CD4-positive, CD25-positive, alpha-beta regulatory T cell (primary cell): ENCODE results near the gene CDKN3. TPM values are rescaled to one million over a fixed set of nuclear protein-coding genes. Genes with fewer than 3 reads are reported as not detected.

Experiments
- ATAC-seq, 2 donors: fragments of 150-1000 bp; cut with Tn5 transposase; one replicate each; pipeline ENCODE4 v1.10.0; 2021; ENCODE audit warnings: low read depth in 2 of 2, moderate number of reproducible peaks in 2 of 2, moderate library complexity in 1 of 2
- DNase-seq, 3 donors: peaks; one replicate each; pipeline versions ENCODE4 v3.0.0 to v3.0.0-alpha.2; 2012 to 2022; ENCODE audit warnings: mixed read lengths in 1 of 3
- H3K27ac ChIP-seq: one replicate; pipeline ENCODE4 v1.7.0; 2013; ENCODE audit warnings: mild to moderate bottlenecking, low read length; ENCODE audit not compliant: insufficient read depth, poor library complexity, severe bottlenecking
- H3K27me3 ChIP-seq: one replicate; pipeline ENCODE4 v1.7.0; 2013; ENCODE audit warnings: low read length; ENCODE audit not compliant: control insufficient read depth, insufficient read depth
- H3K36me3 ChIP-seq: one replicate; pipeline ENCODE4 v1.7.0; 2013; ENCODE audit warnings: mild to moderate bottlenecking, low read length, moderate library complexity; ENCODE audit not compliant: control insufficient read depth, insufficient read depth
- H3K4me1 ChIP-seq: 2 replicates; pipeline ENCODE4 v1.7.0; 2013; ENCODE audit warnings: mild to moderate bottlenecking, low read length; ENCODE audit not compliant: insufficient read depth, control insufficient read depth, poor library complexity, severe bottlenecking
- H3K4me3 ChIP-seq: one replicate; pipeline ENCODE4 v1.7.0; 2013; ENCODE audit warnings: low read depth, mild to moderate bottlenecking, low read length, moderate library complexity
- H3K9me3 ChIP-seq, 2 experiments: 1 replicate in 1 of 2; 2 replicates in 1 of 2; pipeline ENCODE4 v1.7.0; 2013; ENCODE audit warnings: low read length in 2 of 2, mild to moderate bottlenecking in 1 of 2, moderate library complexity in 1 of 2; ENCODE audit not compliant: control insufficient read depth in 2 of 2
- H3K27ac Mint-ChIP-seq, 3 donors: one replicate each; pipeline ENCODE4 v1.8.0; 2020 to 2022; ENCODE audit warnings: mild to moderate bottlenecking in 3 of 3, mixed read lengths in 3 of 3, moderate library complexity in 2 of 3
- H3K27me3 Mint-ChIP-seq: one replicate; pipeline ENCODE4 v1.8.0; 2022; ENCODE audit warnings: mild to moderate bottlenecking, mixed read lengths
- H3K36me3 Mint-ChIP-seq: one replicate; pipeline ENCODE4 v1.8.0; 2020; ENCODE audit warnings: mixed read lengths
- H3K4me1 Mint-ChIP-seq, 4 donors: one replicate each; pipeline ENCODE4 v1.8.0; 2020 to 2022; ENCODE audit warnings: mixed read lengths in 4 of 4, mild to moderate bottlenecking in 1 of 4
- H3K4me3 Mint-ChIP-seq, 4 donors: one replicate each; pipeline ENCODE4 v1.8.0; 2020 to 2022; ENCODE audit warnings: mild to moderate bottlenecking in 4 of 4, mixed read lengths in 4 of 4, moderate library complexity in 3 of 4
- H3K9me3 Mint-ChIP-seq, 7 donors: one replicate each; pipeline ENCODE4 v1.8.0; 2020 to 2022; ENCODE audit warnings: mixed read lengths in 7 of 7, mild to moderate bottlenecking in 3 of 7, moderate library complexity in 2 of 7
- polyA plus RNA-seq, 4 donors: library from polyadenylated mRNA; unstranded; fragments of 300-500 nt; fragmentation: Illumina TruSeq; gene quantifications; one replicate each; pipeline ENCODE4 v1.2.3, GENCODE V29; 2021
- total RNA-seq: library from RNA; stranded (reverse); gene quantifications from one replicate; pipeline ENCODE4 v1.2.3, GENCODE V29; 2022

Gene CDKN3
- total and polyA plus RNA-seq, 5 donors from 2014 or later: 9.3 to 20.7 (median 14.2) TPM

- Mint-ChIP-seq H3K4me1 (no peaks in the 10 kb centered on the region), H3K27me3 (peaks cover 38% of the 10 kb centered on the region), H3K27ac (peak overlapping the region in 1 of 3 donors; percentile 52), H3K36me3 (no peaks in the 10 kb centered on the region), H3K9me3 (peaks cover 0 to 6% (median 0%) of the 10 kb centered on the region in 7 donors), H3K4me3 (no peak overlapping the region)
- no peak overlapping the region for H3K4me3 ChIP-seq
- DNase-seq: no peak
- no peak overlapping the region for H3K27ac ChIP-seq
- no peak for ATAC-seq
- no peaks in the 10 kb centered on the region for H3K36me3 ChIP-seq
- peaks cover 2 to 5% of the 10 kb centered on the region in 2 experiments for H3K9me3 ChIP-seq
- H3K27me3 ChIP-seq: peaks cover 19% of the 10 kb centered on the region
- H3K4me1 ChIP-seq: no peaks in the 10 kb centered on the region
Observed at GRCh38 chr14:54353694-54354093, 43.1 kb upstream of the CDKN3 start.

- no peaks in the 10 kb centered on the region for H3K36me3 ChIP-seq
- no peak overlapping the region for H3K4me3 ChIP-seq
- H3K27me3 Mint-ChIP-seq: peaks cover 39% of the 10 kb centered on the region
- H3K4me1 ChIP-seq: no peaks in the 10 kb centered on the region
- H3K36me3 Mint-ChIP-seq: no peaks in the 10 kb centered on the region
- no peaks in the 10 kb centered on the region for H3K4me1 Mint-ChIP-seq
- H3K9me3 Mint-ChIP-seq: peaks cover 0 to 6% (median 0%) of the 10 kb centered on the region in 7 donors
- ATAC-seq: no peak
- no peak overlapping the region for H3K4me3 Mint-ChIP-seq
- no peak for DNase-seq
- no peak overlapping the region for H3K27ac Mint-ChIP-seq
- peaks cover 22% of the 10 kb centered on the region for H3K27me3 ChIP-seq
- peaks cover 2 to 5% of the 10 kb centered on the region in 2 experiments for H3K9me3 ChIP-seq
- H3K27ac ChIP-seq: no peak overlapping the region
Observed at GRCh38 chr14:54354096-54354495, 42.7 kb upstream of the CDKN3 start.

GRCh38 chr14:54354968-54355641, 41.7 kb upstream of the CDKN3 start:
- no peaks in the 10 kb centered on the region for H3K4me1 Mint-ChIP-seq
- Histone ChIP-seq H3K9me3 (peaks cover 2 to 5% of the 10 kb centered on the region in 2 experiments), H3K27ac (no peak overlapping the region), H3K4me1 (no peaks in the 10 kb centered on the region), H3K27me3 (peaks cover 27% of the 10 kb centered on the region), H3K36me3 (no peaks in the 10 kb centered on the region), H3K4me3 (no peak overlapping the region)
- DNase-seq (no peak), ATAC-seq (no peak)
- peaks cover 44% of the 10 kb centered on the region for H3K27me3 Mint-ChIP-seq
- H3K36me3 Mint-ChIP-seq: no peaks in the 10 kb centered on the region
- H3K9me3 Mint-ChIP-seq: peaks cover 0 to 6% (median 0%) of the 10 kb centered on the region in 7 donors
- no peak overlapping the region for H3K4me3 Mint-ChIP-seq
- H3K27ac Mint-ChIP-seq: no peak overlapping the region

GRCh38 chr14:54355698-54356097, 41.1 kb upstream of the CDKN3 start:
- Histone ChIP-seq H3K36me3 (no peaks in the 10 kb centered on the region), H3K4me3 (no peak overlapping the region), H3K9me3 (peaks cover 2 to 5% of the 10 kb centered on the region in 2 experiments), H3K27me3 (peaks cover 28% of the 10 kb centered on the region), H3K4me1 (no peaks in the 10 kb centered on the region), H3K27ac (no peak overlapping the region)
- Mint-ChIP-seq H3K9me3 (peaks cover 0 to 6% (median 0%) of the 10 kb centered on the region in 7 donors), H3K27ac (no peak overlapping the region), H3K36me3 (no peaks in the 10 kb centered on the region), H3K27me3 (peaks cover 43% of the 10 kb centered on the region), H3K4me3 (no peak overlapping the region), H3K4me1 (no peaks in the 10 kb centered on the region)
- no peak for DNase-seq
- ATAC-seq: no peak

- Histone ChIP-seq H3K27ac (no peak overlapping the region), H3K4me1 (no peaks in the 10 kb centered on the region), H3K9me3 (peaks cover 2 to 5% of the 10 kb centered on the region in 2 experiments), H3K4me3 (no peak overlapping the region), H3K27me3 (peaks cover 31% of the 10 kb centered on the region), H3K36me3 (no peaks in the 10 kb centered on the region)
- Mint-ChIP-seq H3K27me3 (peaks cover 45% of the 10 kb centered on the region), H3K4me3 (no peak overlapping the region), H3K27ac (no peak overlapping the region), H3K4me1 (no peaks in the 10 kb centered on the region), H3K36me3 (no peaks in the 10 kb centered on the region), H3K9me3 (peaks cover 0 to 6% (median 0%) of the 10 kb centered on the region in 7 donors)
- no peak for ATAC-seq
- DNase-seq: no peak
Observed at GRCh38 chr14:54356172-54356571, 40.6 kb upstream of the CDKN3 start.

GRCh38 chr14:54360667-54361066, 36.1 kb upstream of the CDKN3 start:
- no peak for DNase-seq
- Mint-ChIP-seq H3K4me3 (no peak overlapping the region), H3K4me1 (no peaks in the 10 kb centered on the region), H3K36me3 (no peaks in the 10 kb centered on the region), H3K9me3 (peaks cover 0 to 5% (median 0%) of the 10 kb centered on the region in 7 donors), H3K27me3 (peaks cover 51% of the 10 kb centered on the region), H3K27ac (no peak overlapping the region)
- H3K9me3 ChIP-seq: no peaks in the 10 kb centered on the region
- ATAC-seq: no peak
- H3K27me3 ChIP-seq: peaks cover 23% of the 10 kb centered on the region
- no peaks in the 10 kb centered on the region for H3K36me3 ChIP-seq
- no peak overlapping the region for H3K4me3 ChIP-seq
- no peaks in the 10 kb centered on the region for H3K4me1 ChIP-seq
- no peak overlapping the region for H3K27ac ChIP-seq

GRCh38 chr14:54362089-54362504, 34.7 kb upstream of the CDKN3 start:
- Mint-ChIP-seq H3K27me3 (peaks cover 59% of the 10 kb centered on the region), H3K36me3 (no peaks in the 10 kb centered on the region), H3K4me3 (no peak overlapping the region), H3K27ac (no peak overlapping the region), H3K9me3 (peaks cover 0 to 3% (median 0%) of the 10 kb centered on the region in 7 donors), H3K4me1 (peaks cover 0 to 3% (median under 1%) of the 10 kb centered on the region in 4 donors)
- peaks cover 23% of the 10 kb centered on the region for H3K27me3 ChIP-seq
- no peak for DNase-seq
- H3K36me3 ChIP-seq: no peaks in the 10 kb centered on the region
- no peak for ATAC-seq
- H3K27ac ChIP-seq: no peak overlapping the region
- H3K9me3 ChIP-seq: no peaks in the 10 kb centered on the region
- no peaks in the 10 kb centered on the region for H3K4me1 ChIP-seq
- H3K4me3 ChIP-seq: no peak overlapping the region
